ENCODE data around the gene PRTFDC1.

GRCh38 chr10:24901686-24902399 lies 50.6 kb downstream of the PRTFDC1 start:
- no peak for TF ChIP-seq CTCF (IDR thresholded peaks at IDR 0.05)
- no peak for TF ChIP-seq POLR2A (IDR thresholded peaks at IDR 0.05)

Data from esophagus squamous epithelium (tissue), 4 donors.